GM21447 (cell line): ENCODE data around the gene OSCAR.

ENCODE experiments used
- ATAC-seq: cut with Tn5 transposase; IDR thresholded peaks from one replicate; pipeline ENCODE4 v1.9.1; 2021; ENCODE audit not compliant: unreplicated experiment

The OSCAR gene

DNA sequence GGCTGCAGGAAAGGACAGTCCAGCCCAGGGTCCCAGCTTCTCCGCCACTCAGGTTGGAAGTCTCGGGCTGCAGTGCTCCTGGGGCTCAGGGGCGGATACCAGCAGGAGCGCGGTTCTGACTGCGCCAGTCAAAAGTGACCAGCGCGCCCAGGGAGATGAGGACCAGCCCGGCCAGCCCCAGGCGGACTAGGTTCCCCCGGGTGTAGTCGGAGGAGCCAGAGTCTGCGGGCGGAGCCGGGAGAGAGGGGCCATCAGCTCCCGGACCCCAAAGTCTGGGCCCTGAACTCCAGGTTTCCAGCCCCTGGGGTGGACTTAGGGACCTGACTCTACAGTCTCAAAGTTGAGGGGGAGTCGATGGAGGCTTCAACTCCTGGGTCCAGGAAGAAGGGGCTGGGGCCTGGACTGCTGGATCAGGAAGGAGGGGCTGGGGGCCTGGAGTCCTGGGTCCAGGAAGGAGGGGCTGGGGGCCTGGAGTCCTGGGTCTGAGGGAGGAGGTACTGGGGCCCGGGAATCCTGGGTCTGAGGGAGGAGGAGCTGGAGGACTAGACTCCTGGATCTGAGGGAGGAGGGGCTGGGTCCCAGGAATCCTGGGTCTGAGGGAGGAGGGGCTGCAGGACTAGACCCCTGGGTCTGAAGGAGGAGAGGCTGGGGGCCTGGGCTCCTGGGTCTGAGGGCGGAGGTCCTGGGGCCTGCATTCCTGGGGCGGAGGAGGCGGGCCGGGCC, 5.3 kb downstream of the OSCAR start:
- no peak for ATAC-seq

DNA sequence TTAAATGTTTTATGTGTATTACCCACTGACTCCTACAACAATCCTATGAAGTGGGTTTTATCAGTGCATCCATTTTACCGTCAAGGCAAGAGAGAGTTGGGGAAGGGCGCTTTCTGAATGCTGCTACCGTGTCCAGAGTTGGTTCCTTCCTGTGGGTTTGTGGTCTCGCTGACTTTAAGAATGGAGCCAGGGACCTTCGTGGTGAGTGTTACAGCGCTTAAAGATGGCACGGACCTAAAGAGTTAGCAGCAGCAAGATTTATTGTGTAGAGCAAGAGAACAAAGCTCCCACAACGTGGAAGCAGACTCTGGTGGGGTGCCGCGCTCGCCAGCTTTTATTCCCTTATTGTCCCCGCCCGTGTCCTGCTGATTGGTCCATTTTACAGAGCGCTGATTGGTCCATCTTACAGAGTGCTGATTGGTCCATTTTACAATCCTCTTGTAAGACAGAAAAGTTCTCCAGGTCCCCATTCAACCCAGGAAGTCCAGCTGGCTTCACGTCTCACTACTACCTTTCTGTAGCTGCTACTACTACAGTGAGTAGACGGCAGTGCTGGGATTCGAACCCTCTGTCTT, 6.1 kb downstream of the OSCAR start:
- ATAC-seq = no peak

DNA sequence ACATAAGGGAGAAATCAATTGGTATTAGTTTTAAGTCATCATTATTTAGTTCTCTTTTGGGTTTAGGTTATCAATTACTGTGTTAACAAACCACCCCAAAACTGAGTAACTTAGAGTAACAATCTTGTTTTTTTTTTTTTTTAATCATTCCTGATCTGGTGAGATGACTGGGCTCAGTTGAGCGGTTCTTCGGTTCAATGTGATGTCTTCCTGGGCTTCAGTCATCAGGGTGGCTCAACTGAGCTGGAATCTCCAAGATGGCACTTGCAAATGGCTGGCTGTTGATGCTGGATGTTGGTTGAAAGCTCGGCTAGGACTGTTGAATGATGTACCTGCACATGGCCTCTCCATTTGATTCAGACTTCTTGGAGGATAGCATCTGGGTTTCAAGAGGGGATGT, 16.2 kb downstream of the OSCAR start:
- ATAC-seq = no peak

DNA sequence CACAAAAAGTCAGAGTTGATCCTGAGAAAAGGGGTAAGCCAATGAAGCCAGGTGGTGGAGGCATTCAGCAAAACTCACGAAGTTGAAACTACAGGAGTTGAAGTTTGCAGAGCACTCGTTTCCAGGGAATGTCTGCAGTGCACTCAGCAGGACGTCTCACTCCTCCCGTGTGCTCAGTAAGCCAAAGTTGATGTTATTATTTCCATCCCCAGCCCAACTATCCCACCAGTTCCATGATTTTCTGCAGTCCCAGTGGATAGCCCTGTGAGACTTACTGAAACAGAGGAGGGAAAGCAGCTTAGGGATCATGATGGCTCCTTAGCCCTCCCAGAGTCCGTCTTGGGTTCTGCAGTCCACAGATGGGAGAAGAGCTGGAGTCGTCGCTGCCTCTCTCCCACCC, 19.6 kb downstream of the OSCAR start, which contains the start of gene TARM1:
TARM1 (minus strand) TSS at position 334 of the 400 bp plus-strand sequence; CDS start at position 309, 25 bp downstream.
- ATAC-seq = no peak

DNA sequence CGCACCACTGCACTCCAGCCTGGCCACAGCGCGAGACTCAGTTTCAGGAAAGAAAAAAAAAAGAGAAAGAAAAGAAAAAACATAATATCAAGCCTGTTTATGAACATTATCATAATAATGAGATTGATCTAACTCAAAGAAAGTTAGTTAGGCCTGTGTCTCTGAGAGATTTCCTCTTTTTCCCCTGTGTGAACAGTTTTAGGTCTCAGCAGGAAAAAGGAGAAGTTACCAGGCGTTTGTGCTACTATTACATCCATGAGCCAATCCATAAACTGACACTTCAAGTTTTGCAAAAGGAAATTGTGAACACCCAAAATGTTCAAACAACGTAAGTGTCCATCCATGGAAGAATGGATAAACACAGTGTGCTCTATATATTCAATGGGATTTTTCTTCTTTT, 23.3 kb downstream of the OSCAR start:
- no peak for ATAC-seq

DNA sequence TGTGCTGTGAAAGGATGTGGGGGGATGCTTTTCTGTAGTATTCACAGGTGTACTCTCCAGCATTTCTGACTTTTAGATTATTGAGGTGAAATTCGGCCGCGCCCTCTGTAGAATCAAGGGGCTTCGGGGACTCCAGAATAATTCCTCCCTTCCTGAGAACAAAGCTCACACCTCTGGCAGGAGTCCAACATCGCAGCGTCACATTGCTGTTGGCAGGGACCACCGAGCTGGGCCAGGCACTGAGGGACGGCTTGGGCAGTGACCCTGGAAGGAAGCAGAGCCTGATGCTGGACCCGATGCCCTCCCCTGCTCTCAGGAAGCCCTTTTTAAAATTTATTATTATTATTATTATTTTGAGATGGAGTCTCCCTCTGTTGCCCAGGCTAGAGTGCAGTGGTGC, 25.8 kb downstream of the OSCAR start:
- no peak for ATAC-seq

DNA sequence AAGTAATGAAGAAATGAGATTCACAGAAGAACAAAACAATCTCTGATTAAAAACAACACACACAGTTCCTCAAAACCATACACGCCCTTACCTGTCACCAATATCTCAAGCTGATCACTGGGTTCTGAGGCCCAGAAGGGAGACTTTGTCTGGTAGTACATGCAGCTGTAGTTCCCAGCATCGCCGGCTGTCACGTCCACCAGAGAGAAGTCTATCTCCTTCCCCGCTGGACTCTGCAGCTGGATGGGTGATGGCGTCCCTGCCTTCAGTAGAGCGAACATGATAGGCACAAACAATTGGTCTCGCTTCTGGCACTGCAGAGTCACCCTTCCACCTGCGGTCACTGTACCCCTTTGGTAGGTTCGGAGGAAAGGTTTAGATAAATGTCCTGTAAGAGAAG, 26.8 kb downstream of the OSCAR start:
- no peak for ATAC-seq

DNA sequence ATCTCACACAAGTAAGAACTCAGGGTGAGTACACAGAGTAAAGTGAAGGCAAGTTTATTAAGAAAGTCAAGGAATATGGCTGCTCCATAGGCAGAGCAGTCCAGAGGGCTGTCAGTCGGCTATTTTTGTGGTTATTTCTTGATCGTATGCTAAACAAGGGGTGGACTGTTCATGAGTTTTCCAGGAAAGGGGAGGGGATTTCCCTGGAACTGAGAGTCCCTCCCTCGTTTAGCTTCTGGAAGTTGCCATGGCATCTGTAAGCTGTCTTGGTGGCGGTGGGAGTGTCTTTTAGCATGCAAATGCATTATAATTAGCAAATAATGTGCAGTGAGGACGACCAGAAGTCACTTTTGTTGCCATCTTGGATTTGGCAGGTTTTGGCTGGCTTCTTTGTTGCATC, 31.1 kb downstream of the OSCAR start:
- no peak for ATAC-seq

DNA sequence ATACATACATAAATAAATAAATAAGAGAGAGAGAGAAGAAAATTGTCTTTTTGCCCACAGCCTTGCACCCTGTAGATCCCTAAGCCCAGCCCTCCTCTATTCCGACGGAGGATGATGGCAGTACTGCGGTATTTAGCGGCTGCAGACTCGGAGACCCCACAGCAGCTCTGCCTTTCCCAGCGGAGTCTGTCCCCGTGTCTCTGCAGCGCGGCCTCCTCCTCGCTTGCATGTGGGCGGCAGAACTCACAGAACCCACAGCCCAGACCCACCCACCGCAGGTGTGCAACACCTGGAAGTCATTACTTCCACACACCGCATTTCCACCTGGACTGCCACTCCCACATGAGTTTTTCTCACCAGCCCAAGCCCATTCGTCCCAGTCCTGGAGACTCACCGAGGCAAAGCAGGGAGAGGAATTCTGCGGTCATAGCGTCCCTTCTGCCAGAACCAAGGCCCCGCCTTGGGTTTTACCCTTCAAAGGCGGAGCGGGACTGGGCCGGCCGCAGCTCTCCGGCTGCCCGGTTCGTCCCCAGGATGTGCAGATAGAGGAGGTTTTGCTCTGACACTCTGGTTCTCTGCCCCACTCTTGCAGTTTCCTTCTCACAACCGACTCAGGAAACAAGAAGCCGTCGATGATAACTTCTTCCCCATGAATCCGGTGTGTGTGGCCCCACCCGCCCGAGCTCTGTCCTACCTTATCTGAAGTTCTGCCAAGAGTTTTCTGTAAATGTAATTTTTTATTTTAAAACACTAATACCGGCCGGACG, 37.1 kb downstream of the OSCAR start, which contains the start of gene VSTM1:
VSTM1 (minus strand) TSS at position 548 of the 767 bp plus-strand sequence; CDS start at position 428, 120 bp downstream.
- ATAC-seq = no peak

DNA sequence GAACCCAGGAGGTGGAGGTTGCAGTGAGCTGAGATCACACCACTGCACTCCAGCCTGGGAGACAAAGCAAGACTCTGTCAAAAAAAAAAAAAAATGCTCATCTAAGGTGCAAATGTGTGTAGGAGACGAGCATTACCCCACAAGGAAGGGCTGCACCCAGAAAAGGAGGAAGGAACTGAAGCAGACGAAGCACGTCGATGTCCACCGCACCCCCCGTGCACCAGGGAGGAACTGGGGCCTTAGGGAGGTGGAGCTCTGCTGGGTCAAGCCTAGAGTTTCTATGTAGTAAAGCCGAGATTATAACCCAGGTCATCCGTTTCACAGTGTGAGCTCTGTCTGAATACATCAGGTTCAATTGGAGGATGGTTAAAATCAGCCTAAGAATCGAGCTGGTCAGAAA, 38.0 kb downstream of the OSCAR start:
- no peak for ATAC-seq

DNA sequence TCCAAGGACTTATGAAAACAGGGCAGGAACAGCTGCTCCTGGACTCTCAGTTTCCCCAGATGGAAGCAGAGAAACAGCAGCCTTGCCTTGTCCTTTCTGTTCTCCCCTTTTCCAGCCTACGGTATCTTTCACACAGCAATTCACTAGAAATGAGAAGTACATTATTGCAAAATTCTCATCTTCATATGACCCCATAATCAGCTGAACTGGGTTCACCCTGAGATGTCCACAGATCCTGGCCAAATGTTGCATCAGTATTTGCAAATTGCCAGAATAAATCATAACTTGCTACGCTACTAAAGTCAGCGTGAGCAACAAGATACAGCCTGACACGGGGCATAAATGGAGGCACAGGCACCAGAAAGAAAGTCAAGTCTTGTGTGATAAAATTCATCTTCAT, 53.0 kb downstream of the OSCAR start:
- no peak for ATAC-seq

DNA sequence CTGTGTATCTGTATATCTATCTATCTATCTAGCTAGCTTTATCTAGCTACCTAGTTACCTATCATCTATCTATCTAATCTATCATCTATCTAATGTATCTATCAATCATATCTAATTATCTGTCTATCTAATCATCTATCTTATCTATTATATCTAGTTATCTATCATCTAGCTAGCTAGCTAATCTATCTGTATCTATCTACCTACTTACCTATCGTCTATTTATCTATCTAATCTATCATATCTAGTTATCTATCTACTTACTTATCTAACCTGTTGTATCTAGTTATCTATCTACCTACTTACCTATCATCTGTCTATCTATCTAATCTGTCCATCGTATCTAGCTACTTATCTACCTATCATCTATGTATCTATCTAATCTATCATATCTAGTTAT, 54.8 kb downstream of the OSCAR start:
- no peak for ATAC-seq
